ENCODE results near the gene AOPEP. TPM values are rescaled to one million over a fixed set of nuclear protein-coding genes. Genes with fewer than 3 reads are reported as not detected.

AOPEP gene
- total and polyA plus RNA-seq, 11 donors = 105 to 310 (median 185) TPM

- Histone ChIP-seq H3K27ac (peak overlapping the region in 5 of 12 donors; percentile 3 to 51 (median 32)), H3K9me3 (no peaks in the 10 kb centered on the region), H3K36me3 (no peaks in the 10 kb centered on the region), H3K4me1 (peaks cover 0 to 71% (median 24%) of the 10 kb centered on the region in 12 donors), H3K27me3 (no peaks in the 10 kb centered on the region), H3K4me3 (no peak overlapping the region)
- ATAC-seq (no peak), DNase-seq (no peak)
- intact Hi-C loops (cut with DNase I) = no loop called here
- TF ChIP-seq CTCF (IDR thresholded peaks at IDR 0.05) = no peak
- no peak for TF ChIP-seq POLR2A (IDR thresholded peaks at IDR 0.05)
- 82 to 90% (median 88%) methylated on average over 2 of the region's 2 CpGs for WGBS, 4 donors
Measured at GRCh38 chr9:94824411-94824810, 97.9 kb downstream of the AOPEP start.

GRCh38 chr9:94824913-94825610, 98.6 kb downstream of the AOPEP start:
- Histone ChIP-seq H3K9me3 (no peaks in the 10 kb centered on the region), H3K27ac (peak overlapping the region in 6 of 12 donors; percentile 4 to 51 (median 18)), H3K4me1 (peaks cover 0 to 67% (median 24%) of the 10 kb centered on the region in 12 donors), H3K36me3 (no peaks in the 10 kb centered on the region), H3K4me3 (no peak overlapping the region), H3K27me3 (no peaks in the 10 kb centered on the region)
- no peak for TF ChIP-seq POLR2A (IDR thresholded peaks at IDR 0.05)
- TF ChIP-seq CTCF (IDR thresholded peaks at IDR 0.05) = no peak
- ATAC-seq (no peak), DNase-seq (no peak)
- WGBS, 4 donors = 71 to 74% (median 72%) methylated on average over 12 of the region's 12 CpGs
- intact Hi-C loops (cut with DNase I) = loop anchor here in 1 of 10 donors (5.0 kb wide), 1 partner anchor 37 kb away; no protein-coding TSS in a partner anchor

GRCh38 chr9:94825611-94825958, 99.1 kb downstream of the AOPEP start:
- no peak overlapping the region for H3K4me3 ChIP-seq
- H3K9me3 ChIP-seq = no peaks in the 10 kb centered on the region
- no peaks in the 10 kb centered on the region for H3K36me3 ChIP-seq
- peaks cover 0 to 67% (median 24%) of the 10 kb centered on the region in 12 donors for H3K4me1 ChIP-seq
- DNase-seq (no peak), ATAC-seq (no peak)
- TF ChIP-seq POLR2A (IDR thresholded peaks at IDR 0.05) = no peak
- TF ChIP-seq CTCF (IDR thresholded peaks at IDR 0.05) = no peak
- WGBS, 4 donors = 83 to 90% (median 88%) methylated on average over 4 of the region's 4 CpGs
- intact Hi-C loops (cut with DNase I) = loop anchor here in 1 of 10 donors (5.0 kb wide), 1 partner anchor 37 kb away; no protein-coding TSS in a partner anchor
- no peaks in the 10 kb centered on the region for H3K27me3 ChIP-seq
- H3K27ac ChIP-seq = peak overlapping the region in 5 of 12 donors; percentile 4 to 51 (median 29)

GRCh38 chr9:94826044-94826443, 99.5 kb downstream of the AOPEP start:
- no peak overlapping the region for H3K27ac ChIP-seq
- H3K4me1 ChIP-seq = peaks cover 0 to 67% (median 24%) of the 10 kb centered on the region in 12 donors
- intact Hi-C loops (cut with DNase I) = loop anchor here in 1 of 10 donors (5.0 kb wide), 1 partner anchor 36 kb away; no protein-coding TSS in a partner anchor
- no peaks in the 10 kb centered on the region for H3K36me3 ChIP-seq
- peaks cover 0 to under 1% (median 0%) of the 10 kb centered on the region in 12 donors for H3K9me3 ChIP-seq
- DNase-seq (no peak), ATAC-seq (no peak)
- no peaks in the 10 kb centered on the region for H3K27me3 ChIP-seq
- TF ChIP-seq CTCF (IDR thresholded peaks at IDR 0.05) = no peak
- no peak for TF ChIP-seq POLR2A (IDR thresholded peaks at IDR 0.05)
- WGBS, 4 donors = 91 to 95% (median 93%) methylated on average over 9 of the region's 9 CpGs
- H3K4me3 ChIP-seq = no peak overlapping the region

All from heart left ventricle (tissue), 16 donors.